GM21723 (cell line): Measurements from ENCODE around the gene INPP5A.

ENCODE experiments used
- ATAC-seq: cut with Tn5 transposase; IDR thresholded peaks from one replicate; pipeline ENCODE4 v1.9.1; 2021; ENCODE audit warnings: mild to moderate bottlenecking, moderate library complexity; ENCODE audit not compliant: unreplicated experiment

The INPP5A gene

GRCh38 chr10:132712291-132712690 is 174.7 kb downstream of the INPP5A start:
- no peak for ATAC-seq

- no peak for ATAC-seq
Observed at GRCh38 chr10:132712743-132713142, 175.2 kb downstream of the INPP5A start.

GRCh38 chr10:132713421-132714095 is 176.0 kb downstream of the INPP5A start:
- no peak for ATAC-seq

DNA sequence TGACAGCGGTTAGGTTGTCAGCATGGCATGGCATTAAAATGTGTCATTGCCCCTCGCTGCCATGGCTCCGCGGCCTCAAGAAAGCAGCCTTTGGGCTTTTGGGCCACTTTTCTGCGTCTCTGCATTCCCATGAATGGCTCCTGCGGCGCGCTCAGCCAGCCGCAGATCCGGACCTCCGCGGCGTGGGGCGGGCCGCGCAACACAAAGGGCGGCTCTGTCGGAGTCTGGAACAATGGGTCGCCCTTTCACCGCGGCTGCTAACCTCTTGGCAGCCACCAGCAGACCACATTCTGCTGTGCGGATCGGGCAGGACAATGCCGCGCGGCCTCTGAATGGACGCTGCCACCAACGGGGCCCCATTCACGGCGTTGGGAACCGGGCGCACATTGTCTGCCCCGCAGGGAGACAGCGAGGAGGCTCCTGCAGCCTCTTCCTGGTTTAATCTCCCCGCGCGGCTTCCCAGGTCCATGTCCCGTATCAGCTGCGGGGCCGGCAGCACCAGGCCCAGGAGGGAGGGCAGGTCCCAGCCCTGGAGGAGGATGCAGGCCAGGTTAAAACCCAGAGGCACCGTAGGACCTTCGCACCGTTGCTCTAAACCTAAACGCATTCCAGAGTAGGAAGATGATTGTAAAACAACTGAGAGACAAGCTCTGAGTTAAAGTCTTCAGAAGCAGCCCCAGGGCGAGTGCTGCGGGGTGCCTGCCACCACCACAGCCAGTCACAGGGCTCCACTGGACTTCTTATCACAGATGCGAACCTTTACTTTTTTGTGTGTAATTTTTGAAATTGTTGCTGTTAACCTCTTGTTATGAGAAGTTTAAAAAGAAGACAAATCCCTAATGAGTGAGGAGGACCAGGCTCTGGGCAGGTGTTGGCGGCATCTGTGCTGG is 176.8 kb downstream of the INPP5A start:
- no peak for ATAC-seq

DNA sequence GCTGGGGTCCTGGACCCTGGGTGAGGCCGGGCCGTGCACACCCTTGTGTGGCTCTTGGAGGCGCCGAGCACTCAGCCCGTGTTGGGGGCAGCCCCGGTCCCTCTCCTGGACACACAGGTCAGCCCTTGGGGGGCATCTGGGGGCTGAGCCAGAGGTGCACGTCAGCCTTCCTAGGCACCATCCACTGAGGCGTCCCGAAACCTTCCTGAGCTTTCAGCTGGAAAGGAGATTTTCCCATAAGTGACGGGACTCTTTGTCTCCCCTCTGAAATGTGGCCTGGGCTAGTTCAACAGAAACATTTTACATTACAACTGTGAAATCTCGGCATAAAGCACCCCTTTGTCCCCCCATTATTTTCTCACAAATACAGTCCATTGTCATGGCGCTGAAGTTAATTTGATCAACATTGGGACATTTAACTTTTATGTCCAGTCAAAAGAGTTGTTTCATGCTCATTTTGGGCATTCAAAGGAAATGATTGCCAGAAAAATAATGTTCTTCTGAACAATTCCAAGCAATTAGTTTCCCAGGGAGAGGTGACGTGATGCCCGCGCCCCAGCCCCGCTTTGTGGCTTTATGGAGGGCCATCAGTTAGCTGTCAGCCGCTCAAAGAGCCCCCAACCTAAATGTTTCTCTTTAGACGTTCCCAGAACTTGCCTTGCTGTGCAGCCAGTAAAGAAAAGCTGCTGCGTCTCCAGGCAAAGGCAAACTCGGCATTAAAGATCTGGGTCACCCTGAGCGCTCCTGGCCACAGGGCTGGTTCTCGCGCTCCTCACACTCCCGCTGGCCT is 177.6 kb downstream of the INPP5A start:
- no peak for ATAC-seq

DNA sequence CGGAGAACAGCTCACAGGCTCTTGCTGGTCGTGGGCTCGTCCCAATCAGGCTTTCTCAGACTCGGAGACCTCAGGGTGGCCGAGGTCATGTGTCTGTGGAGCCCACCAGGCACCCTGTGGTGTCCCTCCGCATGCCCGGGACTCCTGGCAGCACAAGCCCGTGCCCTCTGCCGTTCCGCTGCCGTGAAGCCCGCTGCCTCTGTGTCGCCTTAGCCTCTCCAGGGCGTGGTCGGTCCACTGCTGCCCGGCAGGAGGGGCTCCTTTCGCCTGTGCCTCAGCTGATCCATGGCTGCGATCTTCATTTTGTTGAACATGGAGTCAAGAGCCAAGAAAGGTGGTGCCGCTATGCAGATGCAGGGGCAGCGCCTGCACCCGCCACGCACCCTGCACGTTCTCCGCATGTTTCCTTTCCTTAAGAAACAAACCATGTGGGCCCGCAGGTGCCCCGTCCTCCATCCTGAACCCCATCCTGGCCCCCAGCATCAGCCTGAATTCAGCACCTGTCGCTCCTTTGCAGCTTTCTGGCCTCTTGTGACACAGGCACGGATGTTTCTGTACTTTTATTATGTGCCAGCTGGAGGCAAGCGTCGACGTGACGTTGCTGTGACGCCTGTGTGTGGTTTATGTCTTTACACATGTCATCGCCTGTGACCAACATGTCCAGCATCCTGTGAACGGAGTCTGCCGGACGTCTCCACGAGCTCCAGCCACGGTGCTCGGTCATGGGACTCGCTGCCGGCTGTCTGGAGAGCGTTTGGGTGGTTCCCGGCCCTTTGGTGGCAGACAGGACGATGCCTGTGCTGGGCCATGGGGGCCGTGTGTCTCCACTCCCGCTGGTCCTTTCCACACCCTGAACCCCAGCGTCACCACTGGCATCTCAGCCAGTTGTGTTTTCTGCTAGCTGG is 178.4 kb downstream of the INPP5A start:
- ATAC-seq = no peak

GRCh38 chr10:132716691-132717490 is 179.3 kb downstream of the INPP5A start:
- no peak for ATAC-seq

DNA sequence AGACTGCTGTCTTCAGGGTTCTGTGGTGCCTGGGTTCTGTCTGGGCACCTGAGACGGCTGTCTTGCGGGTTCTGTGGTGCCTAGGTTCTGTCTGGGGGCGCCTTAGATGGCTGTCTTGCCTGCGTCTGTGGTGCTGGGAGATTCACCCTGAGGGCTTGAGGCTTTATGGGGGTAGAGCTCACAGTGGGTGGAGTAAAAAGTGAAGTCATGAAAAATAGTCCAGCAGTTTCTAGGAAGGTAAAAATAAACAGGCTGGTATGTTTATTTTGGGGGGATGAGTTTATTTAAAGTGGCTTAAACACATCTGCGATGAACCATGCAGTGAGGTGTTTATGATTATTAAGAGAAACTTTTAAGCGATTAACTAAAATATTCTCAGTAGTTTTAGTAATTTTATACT is 184.1 kb downstream of the INPP5A start:
- ATAC-seq = no peak

DNA sequence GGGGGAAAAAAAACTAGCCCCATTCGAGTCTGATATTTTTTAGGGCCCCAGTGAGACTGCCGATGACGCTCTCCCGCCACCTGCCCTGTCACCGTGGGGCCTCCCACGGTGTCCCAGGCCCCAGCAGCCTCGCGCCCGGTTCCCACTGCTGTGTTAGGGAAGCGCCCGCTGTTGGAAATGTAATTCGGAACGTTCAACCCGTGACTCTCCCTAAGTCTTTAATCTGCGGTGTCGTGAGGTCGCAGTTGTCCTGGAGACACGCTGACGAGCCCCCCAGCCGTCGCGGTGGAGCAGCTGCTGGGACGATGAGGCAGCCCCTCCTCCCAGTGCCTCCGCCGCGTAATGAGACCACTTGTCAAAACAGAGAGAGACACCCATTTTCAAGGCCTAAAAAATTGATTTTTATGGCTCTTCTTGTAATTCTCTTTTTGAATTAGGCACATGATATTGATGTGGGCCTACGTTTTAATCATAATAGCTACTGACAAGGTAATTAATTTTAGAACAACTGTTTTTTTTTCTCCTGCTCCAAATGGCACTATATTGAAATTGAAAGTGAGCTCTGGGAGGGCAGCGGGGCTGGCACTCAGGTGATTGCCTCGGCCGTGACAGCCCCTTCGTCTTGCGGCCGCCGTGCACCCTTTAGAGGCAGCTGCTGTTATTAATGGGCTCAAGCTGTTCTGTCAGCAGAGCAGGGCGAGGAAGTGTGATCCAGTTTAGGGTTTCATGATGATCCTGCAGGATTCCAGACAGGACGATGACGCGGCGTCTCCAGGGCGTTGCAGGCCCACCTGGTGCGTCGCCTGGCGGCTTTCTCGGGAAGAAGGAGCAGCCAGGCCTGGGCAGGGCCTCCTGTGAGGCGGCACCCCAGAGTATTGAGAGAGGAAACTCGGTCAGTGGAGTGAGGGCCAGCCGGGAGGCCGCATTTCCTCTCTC is 185.1 kb downstream of the INPP5A start:
- no peak for ATAC-seq

GRCh38 chr10:132723330-132723970 is 185.9 kb downstream of the INPP5A start:
- ATAC-seq = no peak

GRCh38 chr10:132724446-132724845 is 186.9 kb downstream of the INPP5A start:
- no peak for ATAC-seq

- no peak for ATAC-seq
Observed at GRCh38 chr10:132725202-132725601, 187.6 kb downstream of the INPP5A start.

DNA sequence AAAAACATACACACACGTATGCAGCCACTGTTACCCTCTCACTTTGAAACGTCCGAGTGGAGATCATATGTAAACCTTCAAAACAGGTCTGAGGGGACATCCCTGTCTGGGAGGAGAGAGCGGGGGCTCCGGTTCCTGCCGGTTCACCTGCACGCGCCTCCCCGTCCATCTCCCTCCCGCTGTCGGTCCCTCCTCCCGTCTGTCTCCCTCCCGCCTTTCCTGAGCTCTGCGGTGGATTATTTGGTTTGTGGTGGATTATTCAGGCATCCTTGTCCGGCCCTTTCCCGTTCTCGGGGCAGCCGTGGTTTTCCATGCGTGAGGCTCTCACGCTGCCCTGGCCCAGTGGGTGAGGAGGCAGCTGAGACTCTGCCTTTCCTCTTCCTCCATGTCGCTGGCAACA is 188.6 kb downstream of the INPP5A start:
- ATAC-seq = no peak

DNA sequence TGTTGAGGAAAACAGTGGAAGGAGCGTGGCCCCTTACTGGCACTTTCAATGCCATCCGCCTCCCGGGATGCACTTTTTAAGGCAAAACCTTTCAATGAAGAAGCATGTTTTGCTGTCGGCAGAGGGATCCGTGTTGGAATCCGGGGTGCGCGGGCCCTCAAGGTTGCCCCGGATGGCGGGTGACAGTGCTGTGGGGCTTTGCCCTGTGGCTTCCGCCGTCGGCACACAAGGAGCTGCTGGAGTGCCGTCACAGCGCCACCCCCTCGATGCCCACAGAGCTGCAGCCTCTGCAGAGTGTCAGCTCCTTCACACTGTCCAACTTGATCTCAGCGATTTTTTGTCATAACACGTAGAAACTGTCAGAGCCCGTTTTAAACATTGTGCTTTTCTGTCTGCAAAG is 189.4 kb downstream of the INPP5A start:
- no peak for ATAC-seq

DNA sequence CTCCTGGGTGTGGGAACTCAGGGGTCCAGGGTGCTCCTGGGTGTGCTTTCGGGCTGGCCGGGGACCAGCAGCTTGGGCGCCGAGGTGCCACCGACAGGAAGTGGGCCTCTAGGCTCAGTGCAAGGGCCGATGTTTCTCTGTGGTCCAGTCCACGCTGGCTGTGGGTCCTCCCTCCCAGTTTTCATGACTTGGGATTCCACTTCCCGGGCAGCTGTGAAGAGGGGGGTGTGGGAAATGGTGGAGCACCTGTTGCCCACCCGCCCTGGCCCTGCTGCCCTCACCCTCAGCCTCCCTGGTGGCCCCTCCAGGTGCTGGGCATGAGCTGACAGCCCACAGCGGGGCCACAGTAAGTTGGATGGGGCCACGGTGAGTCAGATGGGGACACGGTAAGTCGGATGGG is 189.8 kb downstream of the INPP5A start:
- no peak for ATAC-seq

- no peak for ATAC-seq
Observed at GRCh38 chr10:132728321-132728720, 190.7 kb downstream of the INPP5A start.

DNA sequence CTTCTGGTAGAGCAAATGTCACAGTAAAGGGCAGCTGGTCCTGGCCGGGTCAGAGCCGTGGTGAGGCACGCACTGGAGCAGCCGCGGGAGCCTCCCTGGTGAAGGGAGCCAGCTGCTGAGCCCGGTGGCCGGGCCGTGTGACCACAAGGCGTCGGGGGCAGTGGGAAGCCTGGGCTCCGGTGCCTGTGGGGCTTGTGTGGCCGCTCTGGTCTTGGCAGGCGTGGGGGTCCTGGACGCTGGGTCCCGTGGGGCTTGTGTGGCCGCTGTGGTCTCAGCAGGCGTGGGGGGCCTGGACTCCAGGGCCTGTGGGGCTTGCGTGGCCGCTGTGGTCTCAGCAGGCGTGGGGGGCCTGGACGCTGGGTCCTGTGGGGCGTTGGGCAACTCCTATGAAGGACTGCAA is 191.2 kb downstream of the INPP5A start:
- ATAC-seq = no peak
